ENCODE data around the gene SETD1B.
A peak's percentile ranks its signal among the peaks of the same experiment; 100 is the strongest.
"Not testable (repeated sequence)": the region's sequence is repeated elsewhere in the genome, so short reads cannot be mapped to it uniquely, and the experiment has no call there.

SETD1B gene

GRCh38 chr12:121860257-121860656 lies 56.4 kb downstream of the SETD1B start:
- no peak for DNase-seq

- not testable (repeated sequence) for DNase-seq
Observed at GRCh38 chr12:121860699-121861098, 56.9 kb downstream of the SETD1B start.

- no peak for DNase-seq
Observed at GRCh38 chr12:121861636-121862254, 57.9 kb downstream of the SETD1B start.

- no peak for DNase-seq
Observed at GRCh38 chr12:121866331-121866730, 62.5 kb downstream of the SETD1B start.

- not testable (repeated sequence) for DNase-seq
Observed at GRCh38 chr12:121869229-121869628, 65.4 kb downstream of the SETD1B start.

- DNase-seq: no peak
Observed at GRCh38 chr12:121871467-121871866, 67.7 kb downstream of the SETD1B start.

GRCh38 chr12:121872546-121873215 lies 68.9 kb downstream of the SETD1B start:
- peak; percentile 12 to 31 for DNase-seq

- no peak for DNase-seq
Observed at GRCh38 chr12:121873216-121873569, 69.4 kb downstream of the SETD1B start.

- no peak for DNase-seq
Observed at GRCh38 chr12:121874071-121874470, 70.3 kb downstream of the SETD1B start.

GRCh38 chr12:121875582-121875981 lies 71.8 kb downstream of the SETD1B start:
- DNase-seq: no peak

- not testable (repeated sequence) for DNase-seq
Observed at GRCh38 chr12:121876080-121876447, 72.3 kb downstream of the SETD1B start.
